Measurements from ENCODE around the gene SH2D5. TPM values are rescaled to one million over a fixed set of nuclear protein-coding genes. Genes with fewer than 3 reads are reported as not detected.
A peak's percentile ranks its signal among the peaks of the same experiment; 100 is the strongest.
"Not testable (repeated sequence)": the region's sequence is repeated elsewhere in the genome, so short reads cannot be mapped to it uniquely, and the experiment has no call there.

SH2D5 gene
- total and polyA plus RNA-seq, 5 donors from 2014 or later: not detected

GRCh38 chr1:20684651-20685050, 47.9 kb downstream of the SH2D5 start:
- H3K27ac ChIP-seq (ENCODE audit: insufficient read depth, low read length, poor library complexity, severe bottlenecking): no peak overlapping the region
- Mint-ChIP-seq H3K4me1 (no peaks in the 10 kb centered on the region), H3K27me3 (peaks cover 20% of the 10 kb centered on the region), H3K27ac (no peak overlapping the region), H3K4me3 (no peak overlapping the region), H3K9me3 (no peaks in the 10 kb centered on the region), H3K36me3 (no peaks in the 10 kb centered on the region)
- H3K9me3 ChIP-seq (ENCODE audit: control insufficient read depth in 2 of 2, low read length in 2 of 2): no peaks in the 10 kb centered on the region
- no peak overlapping the region for H3K4me3 ChIP-seq (ENCODE audit: low read depth, low read length)
- no peaks in the 10 kb centered on the region for H3K4me1 ChIP-seq (ENCODE audit: control insufficient read depth, insufficient read depth, low read length, poor library complexity, severe bottlenecking)
- DNase-seq (no peak), ATAC-seq (ENCODE audit: low read depth in 2 of 2) (no peak)
- no peaks in the 10 kb centered on the region for H3K36me3 ChIP-seq (ENCODE audit: control insufficient read depth, insufficient read depth, low read length)
- no peaks in the 10 kb centered on the region for H3K27me3 ChIP-seq (ENCODE audit: control insufficient read depth, insufficient read depth, low read length)

- no peaks in the 10 kb centered on the region for H3K4me1 Mint-ChIP-seq
- Histone ChIP-seq H3K27me3 (ENCODE audit: control insufficient read depth, insufficient read depth, low read length) (no peaks in the 10 kb centered on the region), H3K4me3 (ENCODE audit: low read depth, low read length) (no peak overlapping the region), H3K9me3 (ENCODE audit: control insufficient read depth in 2 of 2, low read length in 2 of 2) (no peaks in the 10 kb centered on the region), H3K4me1 (ENCODE audit: control insufficient read depth, insufficient read depth, low read length, poor library complexity, severe bottlenecking) (no peaks in the 10 kb centered on the region), H3K36me3 (ENCODE audit: control insufficient read depth, insufficient read depth, low read length) (no peaks in the 10 kb centered on the region), H3K27ac (ENCODE audit: insufficient read depth, low read length, poor library complexity, severe bottlenecking) (no peak overlapping the region)
- no peak overlapping the region for H3K4me3 Mint-ChIP-seq
- no peak overlapping the region for H3K27ac Mint-ChIP-seq
- DNase-seq (no peak), ATAC-seq (ENCODE audit: low read depth in 2 of 2) (no peak)
- H3K36me3 Mint-ChIP-seq: no peaks in the 10 kb centered on the region
- H3K27me3 Mint-ChIP-seq: peaks cover 24% of the 10 kb centered on the region
- no peaks in the 10 kb centered on the region for H3K9me3 Mint-ChIP-seq
Observed at GRCh38 chr1:20684050-20684620, 48.4 kb downstream of the SH2D5 start.

- peaks cover 25% of the 10 kb centered on the region for H3K27me3 Mint-ChIP-seq
- H3K4me1 ChIP-seq (ENCODE audit: control insufficient read depth, insufficient read depth, low read length, poor library complexity, severe bottlenecking): peaks cover 4% of the 10 kb centered on the region
- DNase-seq (no peak), ATAC-seq (ENCODE audit: low read depth in 2 of 2) (no peak)
- no peaks in the 10 kb centered on the region for H3K36me3 Mint-ChIP-seq
- no peaks in the 10 kb centered on the region for H3K36me3 ChIP-seq (ENCODE audit: control insufficient read depth, insufficient read depth, low read length)
- no peak overlapping the region for H3K27ac ChIP-seq (ENCODE audit: insufficient read depth, low read length, poor library complexity, severe bottlenecking)
- H3K4me1 Mint-ChIP-seq: peaks cover 0 to 3% (median under 1%) of the 10 kb centered on the region in 4 donors
- H3K27ac Mint-ChIP-seq: no peak overlapping the region
- no peaks in the 10 kb centered on the region for H3K9me3 ChIP-seq (ENCODE audit: control insufficient read depth in 2 of 2, low read length in 2 of 2)
- no peaks in the 10 kb centered on the region for H3K27me3 ChIP-seq (ENCODE audit: control insufficient read depth, insufficient read depth, low read length)
- no peaks in the 10 kb centered on the region for H3K9me3 Mint-ChIP-seq
- H3K4me3 ChIP-seq (ENCODE audit: low read depth, low read length): no peak overlapping the region
- no peak overlapping the region for H3K4me3 Mint-ChIP-seq
Observed at GRCh38 chr1:20683614-20684013, 48.9 kb downstream of the SH2D5 start.

- Mint-ChIP-seq H3K36me3 (no peaks in the 10 kb centered on the region), H3K4me1 (peaks cover 0 to 7% (median 3%) of the 10 kb centered on the region in 4 donors), H3K4me3 (no peak overlapping the region), H3K9me3 (peaks cover 0 to 3% (median under 1%) of the 10 kb centered on the region in 7 donors), H3K27ac (no peak overlapping the region), H3K27me3 (peaks cover 30% of the 10 kb centered on the region)
- H3K27ac ChIP-seq (ENCODE audit: insufficient read depth, low read length, poor library complexity, severe bottlenecking): no peak overlapping the region
- H3K36me3 ChIP-seq (ENCODE audit: control insufficient read depth, insufficient read depth, low read length): no peaks in the 10 kb centered on the region
- no peaks in the 10 kb centered on the region for H3K9me3 ChIP-seq (ENCODE audit: control insufficient read depth in 2 of 2, low read length in 2 of 2)
- H3K4me1 ChIP-seq (ENCODE audit: control insufficient read depth, insufficient read depth, low read length, poor library complexity, severe bottlenecking): peaks cover 7% of the 10 kb centered on the region
- H3K27me3 ChIP-seq (ENCODE audit: control insufficient read depth, insufficient read depth, low read length): peaks cover 1% of the 10 kb centered on the region
- ATAC-seq (ENCODE audit: low read depth in 2 of 2) (no peak), DNase-seq (peak in 1 of 3 donors; percentile 13)
- no peak overlapping the region for H3K4me3 ChIP-seq (ENCODE audit: low read depth, low read length)
Observed at GRCh38 chr1:20682571-20683236, 49.8 kb downstream of the SH2D5 start.

GRCh38 chr1:20681999-20682398, 50.5 kb downstream of the SH2D5 start:
- no peak overlapping the region for H3K27ac ChIP-seq (ENCODE audit: insufficient read depth, low read length, poor library complexity, severe bottlenecking)
- DNase-seq (no peak), ATAC-seq (ENCODE audit: low read depth in 2 of 2) (no peak)
- H3K4me1 Mint-ChIP-seq: peaks cover 0 to 7% (median 3%) of the 10 kb centered on the region in 4 donors
- peaks cover 31% of the 10 kb centered on the region for H3K27me3 Mint-ChIP-seq
- H3K9me3 ChIP-seq (ENCODE audit: control insufficient read depth in 2 of 2, low read length in 2 of 2): no peaks in the 10 kb centered on the region
- peaks cover 0 to 5% (median 1%) of the 10 kb centered on the region in 7 donors for H3K9me3 Mint-ChIP-seq
- no peak overlapping the region for H3K4me3 Mint-ChIP-seq
- no peak overlapping the region for H3K27ac Mint-ChIP-seq
- no peaks in the 10 kb centered on the region for H3K36me3 ChIP-seq (ENCODE audit: control insufficient read depth, insufficient read depth, low read length)
- no peak overlapping the region for H3K4me3 ChIP-seq (ENCODE audit: low read depth, low read length)
- no peaks in the 10 kb centered on the region for H3K36me3 Mint-ChIP-seq
- H3K4me1 ChIP-seq (ENCODE audit: control insufficient read depth, insufficient read depth, low read length, poor library complexity, severe bottlenecking): peaks cover 7% of the 10 kb centered on the region
- peaks cover 2% of the 10 kb centered on the region for H3K27me3 ChIP-seq (ENCODE audit: control insufficient read depth, insufficient read depth, low read length)

- H3K27me3 Mint-ChIP-seq: peaks cover 37% of the 10 kb centered on the region
- H3K36me3 Mint-ChIP-seq: no peaks in the 10 kb centered on the region
Observed at GRCh38 chr1:20680269-20680668, 52.2 kb downstream of the SH2D5 start.

GRCh38 chr1:20678599-20678998, 53.9 kb downstream of the SH2D5 start:
- Mint-ChIP-seq H3K27ac (peak overlapping the region in 1 of 3 donors; percentile 86), H3K4me3 (peak overlapping the region in 1 of 4 donors; percentile 56), H3K36me3 (no peaks in the 10 kb centered on the region), H3K27me3 (peaks cover 39% of the 10 kb centered on the region), H3K9me3 (peaks cover 0 to 5% (median 2%) of the 10 kb centered on the region in 7 donors), H3K4me1 (peaks cover 0 to 7% (median 3%) of the 10 kb centered on the region in 4 donors)
- ATAC-seq (ENCODE audit: low read depth in 2 of 2) (peak in 1 of 2 donors; percentile 25), DNase-seq (peak in 1 of 3 donors; percentile 63)
- Histone ChIP-seq H3K4me3 (ENCODE audit: low read depth, low read length) (no peak overlapping the region), H3K27ac (ENCODE audit: insufficient read depth, low read length, poor library complexity, severe bottlenecking) (no peak overlapping the region), H3K4me1 (ENCODE audit: control insufficient read depth, insufficient read depth, low read length, poor library complexity, severe bottlenecking) (peaks cover 7% of the 10 kb centered on the region), H3K27me3 (ENCODE audit: control insufficient read depth, insufficient read depth, low read length) (peaks cover 2% of the 10 kb centered on the region), H3K9me3 (ENCODE audit: control insufficient read depth in 2 of 2, low read length in 2 of 2) (no peaks in the 10 kb centered on the region), H3K36me3 (ENCODE audit: control insufficient read depth, insufficient read depth, low read length) (no peaks in the 10 kb centered on the region)

More at GRCh38 chr1:20680269-20680668, 52.2 kb downstream of the SH2D5 start:
- no peak overlapping the region for H3K4me3 Mint-ChIP-seq
- ATAC-seq (ENCODE audit: low read depth in 2 of 2) (no peak), DNase-seq (no peak)
- H3K27ac Mint-ChIP-seq: peak overlapping the region in 1 of 3 donors; percentile 74
- Histone ChIP-seq H3K9me3 (ENCODE audit: control insufficient read depth in 2 of 2, low read length in 2 of 2) (no peaks in the 10 kb centered on the region), H3K27ac (ENCODE audit: insufficient read depth, low read length, poor library complexity, severe bottlenecking) (no peak overlapping the region), H3K27me3 (ENCODE audit: control insufficient read depth, insufficient read depth, low read length) (peaks cover 2% of the 10 kb centered on the region), H3K4me3 (ENCODE audit: low read depth, low read length) (no peak overlapping the region), H3K4me1 (ENCODE audit: control insufficient read depth, insufficient read depth, low read length, poor library complexity, severe bottlenecking) (peaks cover 7% of the 10 kb centered on the region), H3K36me3 (ENCODE audit: control insufficient read depth, insufficient read depth, low read length) (no peaks in the 10 kb centered on the region)
- peaks cover 0 to 5% (median 2%) of the 10 kb centered on the region in 7 donors for H3K9me3 Mint-ChIP-seq
- H3K4me1 Mint-ChIP-seq: peaks cover 0 to 7% (median 3%) of the 10 kb centered on the region in 4 donors

GRCh38 chr1:20673626-20674025, 58.9 kb downstream of the SH2D5 start:
- H3K9me3 Mint-ChIP-seq; H3K4me1 Mint-ChIP-seq; H3K27me3 ChIP-seq (ENCODE audit: control insufficient read depth, insufficient read depth, low read length); H3K36me3 Mint-ChIP-seq; H3K27ac ChIP-seq (ENCODE audit: insufficient read depth, low read length, poor library complexity, severe bottlenecking); DNase-seq; H3K4me1 ChIP-seq (ENCODE audit: control insufficient read depth, insufficient read depth, low read length, poor library complexity, severe bottlenecking); H3K4me3 Mint-ChIP-seq; H3K27ac Mint-ChIP-seq; ATAC-seq (ENCODE audit: low read depth in 2 of 2); H3K9me3 ChIP-seq (ENCODE audit: control insufficient read depth in 2 of 2, low read length in 2 of 2); H3K36me3 ChIP-seq (ENCODE audit: control insufficient read depth, insufficient read depth, low read length); H3K4me3 ChIP-seq (ENCODE audit: low read depth, low read length): not testable (repeated sequence)
- peaks cover 23% of the 10 kb centered on the region for H3K27me3 Mint-ChIP-seq
